Kidney (tissue), 14 donors: Measurements from ENCODE around the gene CLDN20. TPM values are rescaled to one million over a fixed set of nuclear protein-coding genes. Genes with fewer than 3 reads are reported as not detected.
"Not testable (repeated sequence)": the region's sequence is repeated elsewhere in the genome, so short reads cannot be mapped to it uniquely, and the experiment has no call there.

Source experiments
- DNase-seq, 5 donors: peaks; one replicate each; pipeline ENCODE4 v3.0.0-alpha.2; 2013 to 2020
- FAIRE-seq: peaks from 2 replicates; lab custom pipeline; 2012; peaks lifted over from hg19 to GRCh38; lab: Jason Lieb, UNC
- H3K27ac ChIP-seq, 2 donors: one replicate each; pipeline ENCODE4 v1.7.0; 2013; ENCODE audit warnings: low read depth in 2 of 2, low read length in 2 of 2, inconsistent platforms in 1 of 2
- H3K27me3 ChIP-seq: one replicate; pipeline ENCODE4 v1.7.1; 2013; ENCODE audit warnings: low read length, inconsistent platforms; ENCODE audit not compliant: control insufficient read depth, insufficient read depth
- H3K36me3 ChIP-seq, 3 donors: one replicate each; pipeline versions ENCODE4 v1.7.0 to v1.7.1; 2013; ENCODE audit warnings: low read length in 3 of 3, control low read depth in 1 of 3, inconsistent platforms in 1 of 3; ENCODE audit not compliant: insufficient read depth in 3 of 3, control insufficient read depth in 2 of 3
- H3K4me1 ChIP-seq, 3 donors: one replicate each; pipeline versions ENCODE4 v1.7.0 to v1.7.1; 2013; ENCODE audit warnings: low read length in 3 of 3, inconsistent platforms in 1 of 3, low read depth in 1 of 3; ENCODE audit not compliant: control insufficient read depth in 2 of 3, insufficient read depth in 2 of 3
- H3K4me3 ChIP-seq, 3 donors: one replicate each; pipeline versions ENCODE4 v1.7.0 to v1.8.1; 2013; ENCODE audit warnings: low read length in 3 of 3, control low read depth in 1 of 3, inconsistent platforms in 1 of 3
- H3K9ac ChIP-seq, 3 donors: one replicate each; pipeline versions ENCODE4 v1.7.0 to v1.7.1; 2013; ENCODE audit warnings: low read length in 3 of 3, control low read depth in 1 of 3, inconsistent platforms in 1 of 3
- H3K9me3 ChIP-seq, 3 donors: one replicate each; pipeline versions ENCODE4 v1.7.0 to v1.7.1; 2013; ENCODE audit warnings: low read length in 3 of 3, control low read depth in 1 of 3, inconsistent platforms in 1 of 3; ENCODE audit not compliant: control insufficient read depth in 2 of 3, insufficient read depth in 1 of 3
- CTCF ChIP-seq: IDR thresholded peaks from 3 replicates; pipeline ENCODE4 v1.5.1; 2012; ENCODE audit warnings: mild to moderate bottlenecking, moderate library complexity, borderline replicate concordance; ENCODE audit not compliant: insufficient read depth; ENCODE audit errors: extremely low read depth
- intact Hi-C: fragments of 100-400 bp; cut with DNase I; formaldehyde crosslinking; loops from one replicate; pipeline ENCODE4 v1.11.1; 2022
- polyA plus RNA-seq: library from polyadenylated mRNA; stranded (reverse); fragments of 350-450 nt; fragmentation: Illumina TruSeq; extraction: RNeasy Lipid Tissue Mini Kit (QIAGEN cat#74804); gene quantifications from one replicate; pipeline ENCODE4 v1.2.3, GENCODE V29; 2014; ENCODE audit warnings: low read depth, low replicate concordance; ENCODE audit not compliant: insufficient read depth
- total RNA-seq: library from RNA; stranded (reverse); fragmentation: NEBNext Ultra II Directional; extraction: Animal tissue kit (Norgen Biotek cat#: 25700); gene quantifications from one replicate; pipeline ENCODE4 v1.2.1, GENCODE V29; 2021
- donor health status: control.
- donor health status: control.
- donor health status: control.
- donor health status: control.
- donor health status: control.
- donor health status: DM: yes; HTN: yes; CAD: no.
- donor health status: Normal renal cell carcinoma (clear cell type).

The CLDN20 gene
- total and polyA plus RNA-seq, 2 donors from 2014 or later: 0.77 TPM; not detected in 1

- DNase-seq (no peak), FAIRE-seq (no peak)
- H3K36me3 ChIP-seq: no peaks in the 10 kb centered on the region
- H3K27me3 ChIP-seq: no peaks in the 10 kb centered on the region
- H3K9ac ChIP-seq: no peak overlapping the region
- no peak overlapping the region for H3K4me3 ChIP-seq
- no peak overlapping the region for H3K27ac ChIP-seq
- no peaks in the 10 kb centered on the region for H3K4me1 ChIP-seq
- H3K9me3 ChIP-seq: no peaks in the 10 kb centered on the region
- intact Hi-C loops: no loop called here
- TF ChIP-seq CTCF: no peak
Observed at GRCh38 chr6:155228546-155229166, 35.2 kb upstream of the CLDN20 start.

GRCh38 chr6:155230975-155231374, 32.8 kb upstream of the CLDN20 start:
- intact Hi-C loops, FAIRE-seq, H3K4me3 ChIP-seq, H3K27ac ChIP-seq, H3K27me3 ChIP-seq, H3K36me3 ChIP-seq, H3K9me3 ChIP-seq, H3K4me1 ChIP-seq, H3K9ac ChIP-seq, DNase-seq: not testable (repeated sequence)

- intact Hi-C loops: no loop called here
- Histone ChIP-seq H3K9me3 (peaks cover 0 to 5% (median 0%) of the 10 kb centered on the region in 3 donors), H3K36me3 (no peaks in the 10 kb centered on the region), H3K27me3 (no peaks in the 10 kb centered on the region), H3K9ac (no peak overlapping the region), H3K27ac (no peak overlapping the region), H3K4me1 (no peaks in the 10 kb centered on the region), H3K4me3 (no peak overlapping the region)
- FAIRE-seq: no peak
- no peak for DNase-seq
- TF ChIP-seq CTCF: no peak
Observed at GRCh38 chr6:155232848-155233247, 31.0 kb upstream of the CLDN20 start.

- intact Hi-C loops: no loop called here
- Histone ChIP-seq H3K36me3 (no peaks in the 10 kb centered on the region), H3K9ac (no peak overlapping the region), H3K4me3 (no peak overlapping the region), H3K27me3 (no peaks in the 10 kb centered on the region), H3K9me3 (peaks cover 0 to 5% (median 0%) of the 10 kb centered on the region in 3 donors), H3K4me1 (no peaks in the 10 kb centered on the region), H3K27ac (no peak overlapping the region)
- DNase-seq (no peak), FAIRE-seq (no peak)
- TF ChIP-seq CTCF: no peak
Observed at GRCh38 chr6:155234167-155234566, 29.6 kb upstream of the CLDN20 start.
